Left lobe of liver (tissue), 2 donors: ENCODE data around the gene NXN. TPM values are rescaled to one million over a fixed set of nuclear protein-coding genes. Genes with fewer than 3 reads are reported as not detected.
"Not testable (repeated sequence)": the region's sequence is repeated elsewhere in the genome, so short reads cannot be mapped to it uniquely, and the experiment has no call there.

ENCODE experiments used
- ATAC-seq: fragments of 200-7000 bp; cut with Tn5 transposase; one replicate; pipeline ENCODE4 v1.9.1; 2020; ENCODE audit warnings: mild to moderate bottlenecking, moderate library complexity
- DNase-seq: peaks from one replicate; pipeline ENCODE4 v3.0.0-alpha.2; 2020; ENCODE audit warnings: low spot score
- total RNA-seq: library from RNA; stranded (reverse); gene quantifications from one replicate; pipeline ENCODE4 v1.2.1, GENCODE V29; 2021
- donor health status: DM: no; HTN: no; CAD: no; lungs with moderate emphysema.
- donor health status: DM: no; HTN: yes; CAD: no.

NXN gene
- total RNA-seq, 1 donor from 2014 or later: 8.1 TPM

- ATAC-seq (peak; percentile 29), DNase-seq (no peak)
Observed at GRCh38 chr17:896953-897661, 82.5 kb downstream of the NXN start.

- DNase-seq: no peak
- ATAC-seq: no peak
Observed at GRCh38 chr17:896454-896853, 83.1 kb downstream of the NXN start.

GRCh38 chr17:892958-893357 lies 86.6 kb downstream of the NXN start:
- no peak for DNase-seq
- ATAC-seq: no peak

GRCh38 chr17:888998-889441 lies 90.6 kb downstream of the NXN start:
- ATAC-seq: no peak

DNA sequence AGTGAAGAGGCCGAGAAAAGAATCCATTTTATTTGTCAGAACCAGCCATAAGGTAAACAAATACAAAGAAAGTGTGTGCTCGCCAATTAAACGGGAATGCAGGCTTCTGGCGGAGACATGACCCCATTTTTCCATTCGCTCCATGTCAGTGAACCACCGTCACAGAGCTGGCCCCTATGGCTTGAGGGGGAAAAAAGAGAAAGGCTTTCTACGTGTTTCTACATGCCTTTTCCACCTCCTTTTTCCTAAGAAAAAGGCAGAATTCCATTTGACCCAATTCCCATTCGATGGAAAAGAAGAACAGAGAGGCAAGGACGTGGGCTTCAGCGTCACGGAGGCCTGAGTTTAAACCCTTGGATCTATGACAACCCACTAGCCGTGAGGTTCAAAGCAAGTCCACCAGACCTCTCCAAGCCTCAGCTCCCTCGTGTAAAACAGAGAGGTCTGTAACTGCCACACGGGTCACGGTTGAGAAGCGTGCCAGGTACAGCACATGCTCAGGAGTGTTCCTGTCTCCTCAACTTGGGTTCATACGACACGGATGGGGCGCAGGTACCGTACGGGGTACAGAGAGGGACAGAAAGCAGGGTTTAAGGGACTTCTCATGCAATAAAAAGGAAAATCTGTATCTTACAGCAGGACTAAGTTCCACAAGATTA lies 91.9 kb downstream of the NXN start:
- ATAC-seq (no peak), DNase-seq (no peak)

More at GRCh38 chr17:888998-889441, 90.6 kb downstream of the NXN start:
- DNase-seq: no peak

GRCh38 chr17:885971-886571 lies 93.5 kb downstream of the NXN start:
- ATAC-seq: peak; percentile 70
- peak; percentile 76 for DNase-seq

DNA sequence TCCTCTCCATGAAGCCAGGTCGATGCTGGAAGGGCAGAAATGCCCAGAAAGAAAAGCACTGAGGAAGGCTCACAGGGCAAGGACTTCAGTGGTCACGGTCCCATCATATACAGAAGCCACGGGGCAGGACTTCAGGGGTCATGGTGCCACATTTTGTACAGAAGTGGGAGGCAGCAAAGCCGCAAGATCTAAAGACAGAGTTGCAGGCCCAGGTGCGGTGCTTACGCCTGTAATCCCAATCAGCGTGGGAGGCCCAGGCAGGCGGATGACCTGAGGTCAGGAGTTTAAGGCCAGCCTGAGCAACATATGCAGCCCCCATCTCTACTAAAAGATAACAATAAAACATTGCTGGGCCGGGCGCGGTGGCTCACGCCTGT lies 96.0 kb downstream of the NXN start:
- no peak for DNase-seq
- no peak for ATAC-seq

- ATAC-seq (peak; percentile 74), DNase-seq (peak; percentile 78)
Observed at GRCh38 chr17:882827-883585, 96.6 kb downstream of the NXN start.

GRCh38 chr17:881778-882177 lies 97.8 kb downstream of the NXN start:
- no peak for ATAC-seq
- DNase-seq: no peak

DNA sequence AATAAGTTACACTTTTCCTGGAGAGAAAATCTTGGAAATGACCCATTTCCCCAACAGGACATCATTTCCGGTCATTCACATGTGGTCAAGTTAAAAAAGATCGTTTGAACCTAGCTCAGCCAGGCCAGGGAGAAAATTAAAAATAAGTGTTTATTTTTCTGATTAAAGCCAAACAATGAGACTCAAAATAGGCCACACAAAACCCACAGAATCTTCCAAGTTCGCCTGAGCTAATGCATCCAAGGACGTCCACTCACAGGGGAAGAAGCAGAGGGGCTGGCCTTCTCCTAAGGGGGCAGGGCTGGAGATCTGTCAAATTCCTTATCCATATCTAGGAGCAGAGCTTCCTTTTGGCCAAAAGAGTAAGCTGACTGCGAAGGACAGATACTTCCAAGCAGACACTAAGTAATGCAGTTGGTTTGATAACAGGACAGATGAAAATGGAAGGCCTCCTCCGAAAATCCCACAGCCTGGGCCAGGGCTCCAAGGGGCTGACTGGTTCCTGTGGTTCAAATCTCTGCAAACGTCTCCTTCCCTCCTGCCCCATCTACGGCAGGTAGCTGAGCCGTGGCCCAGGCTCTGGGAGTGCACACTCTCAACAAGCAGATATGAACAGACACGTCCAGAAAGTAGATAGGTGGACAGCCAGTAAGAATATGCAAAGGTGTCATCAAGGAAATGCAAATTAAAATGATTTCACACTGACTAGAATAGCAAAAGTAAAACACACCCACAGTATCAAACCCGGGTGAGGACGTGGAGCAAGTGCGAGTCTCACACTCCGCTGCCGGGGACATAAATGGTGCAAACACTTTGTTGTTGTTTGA lies 98.9 kb downstream of the NXN start:
- ATAC-seq (peak; percentile 8), DNase-seq (no peak)

DNA sequence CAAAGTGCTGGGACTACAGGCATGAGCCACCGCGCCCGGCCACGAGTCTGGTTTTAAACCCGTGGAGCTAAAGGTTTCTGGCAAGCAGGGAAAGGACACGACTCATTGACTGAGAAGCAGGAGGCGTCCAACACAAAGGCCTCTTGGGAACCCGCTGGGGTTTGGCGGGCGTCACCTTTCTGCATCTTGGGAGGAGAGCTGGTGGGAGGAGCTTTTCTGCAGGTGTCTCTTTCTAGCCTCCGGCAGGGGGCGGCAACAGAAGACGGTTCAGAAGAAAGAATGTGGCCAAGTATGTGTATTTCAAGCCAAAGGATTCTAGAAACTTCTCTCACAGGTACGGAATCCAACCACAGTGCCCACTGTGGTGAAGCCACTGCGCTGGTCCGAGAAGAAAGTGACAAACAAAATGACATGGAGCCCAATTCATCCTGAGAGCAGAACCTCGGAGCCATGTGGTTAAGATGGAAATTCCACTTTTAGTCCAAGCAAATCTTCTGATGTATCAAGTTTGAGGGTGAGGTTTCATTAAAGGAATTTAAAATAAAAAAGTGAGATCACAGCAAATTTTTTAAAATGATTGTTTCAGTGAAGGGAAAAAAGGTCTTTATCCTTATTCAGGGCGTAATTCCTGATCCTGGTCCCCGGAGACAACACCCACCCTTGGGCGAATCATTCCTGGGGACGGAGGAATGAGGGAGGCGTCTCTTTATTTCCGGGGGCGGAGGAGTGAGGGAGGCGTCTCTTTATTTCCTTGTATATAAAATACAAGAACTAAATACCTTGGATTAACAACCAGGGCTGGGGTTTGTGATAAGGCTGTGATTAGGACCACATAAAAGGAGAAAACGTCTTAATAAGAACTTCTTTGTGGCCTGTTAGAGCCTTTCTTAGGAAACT lies 99.8 kb downstream of the NXN start:
- ATAC-seq (peak; percentile 73), DNase-seq (peak; percentile 73)

DNA sequence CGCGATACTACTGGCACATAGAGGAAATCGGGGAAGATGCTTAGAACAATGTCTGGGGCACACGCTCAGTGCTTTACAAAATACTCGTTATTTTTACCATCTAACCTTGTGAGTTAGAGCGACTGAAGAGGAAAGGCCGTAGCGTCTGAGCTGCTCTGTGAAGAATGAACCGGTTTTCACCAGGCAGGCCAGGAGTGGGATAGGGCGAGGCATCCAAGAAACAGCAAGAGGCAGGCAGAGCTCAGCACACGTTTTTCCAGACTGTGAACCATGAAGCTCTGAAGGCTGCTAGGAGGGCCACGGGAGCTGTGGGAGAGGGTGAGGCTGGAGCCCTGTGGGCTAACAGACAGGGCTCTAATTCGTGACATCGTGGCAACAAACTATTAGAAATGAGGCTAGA lies 101.9 kb downstream of the NXN start:
- DNase-seq (no peak), ATAC-seq (no peak)

- ATAC-seq: no peak
- DNase-seq: no peak
Observed at GRCh38 chr17:876272-876671, 103.3 kb downstream of the NXN start.

DNA sequence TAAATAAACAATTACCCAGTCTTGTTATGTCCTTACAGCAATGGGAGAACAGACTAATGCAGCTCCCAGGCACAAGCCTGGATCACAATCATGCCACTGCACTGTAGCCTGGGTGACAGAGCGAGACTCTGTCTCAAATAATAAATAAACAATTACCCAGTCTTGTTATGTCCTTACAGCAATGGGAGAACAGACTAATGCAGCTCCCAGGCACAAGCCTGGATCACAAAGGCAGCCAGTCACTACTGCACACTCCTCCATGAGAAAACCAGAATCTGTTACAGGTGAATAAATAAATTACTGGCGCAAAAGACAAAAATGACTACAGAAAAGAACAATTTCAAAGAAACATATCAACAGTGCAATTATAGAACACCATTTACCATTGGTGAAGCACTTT lies 105.0 kb downstream of the NXN start:
- not testable (repeated sequence) for ATAC-seq, DNase-seq

DNA sequence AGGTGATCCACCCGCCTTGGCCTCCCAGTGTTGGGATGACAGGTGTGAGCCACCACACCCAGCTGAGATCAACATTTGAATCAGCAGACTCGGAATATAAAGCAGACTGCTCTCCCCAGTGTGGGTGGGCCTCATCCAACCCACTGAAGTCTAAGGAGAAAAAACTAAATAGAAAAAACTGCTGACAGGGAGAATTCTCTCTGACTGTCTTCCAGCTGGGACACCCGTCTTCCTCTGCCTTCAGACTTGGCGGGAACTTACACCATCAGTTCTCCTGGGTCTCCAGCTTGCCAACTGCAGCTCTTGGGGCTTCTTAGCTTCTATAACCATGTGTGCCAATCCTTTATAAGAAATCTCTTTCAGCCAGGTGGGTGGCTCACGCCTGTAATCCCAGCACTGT lies 106.7 kb downstream of the NXN start:
- ATAC-seq (no peak), DNase-seq (no peak)

- no peak for DNase-seq
- no peak for ATAC-seq
Observed at GRCh38 chr17:871751-872519, 107.6 kb downstream of the NXN start.

DNA sequence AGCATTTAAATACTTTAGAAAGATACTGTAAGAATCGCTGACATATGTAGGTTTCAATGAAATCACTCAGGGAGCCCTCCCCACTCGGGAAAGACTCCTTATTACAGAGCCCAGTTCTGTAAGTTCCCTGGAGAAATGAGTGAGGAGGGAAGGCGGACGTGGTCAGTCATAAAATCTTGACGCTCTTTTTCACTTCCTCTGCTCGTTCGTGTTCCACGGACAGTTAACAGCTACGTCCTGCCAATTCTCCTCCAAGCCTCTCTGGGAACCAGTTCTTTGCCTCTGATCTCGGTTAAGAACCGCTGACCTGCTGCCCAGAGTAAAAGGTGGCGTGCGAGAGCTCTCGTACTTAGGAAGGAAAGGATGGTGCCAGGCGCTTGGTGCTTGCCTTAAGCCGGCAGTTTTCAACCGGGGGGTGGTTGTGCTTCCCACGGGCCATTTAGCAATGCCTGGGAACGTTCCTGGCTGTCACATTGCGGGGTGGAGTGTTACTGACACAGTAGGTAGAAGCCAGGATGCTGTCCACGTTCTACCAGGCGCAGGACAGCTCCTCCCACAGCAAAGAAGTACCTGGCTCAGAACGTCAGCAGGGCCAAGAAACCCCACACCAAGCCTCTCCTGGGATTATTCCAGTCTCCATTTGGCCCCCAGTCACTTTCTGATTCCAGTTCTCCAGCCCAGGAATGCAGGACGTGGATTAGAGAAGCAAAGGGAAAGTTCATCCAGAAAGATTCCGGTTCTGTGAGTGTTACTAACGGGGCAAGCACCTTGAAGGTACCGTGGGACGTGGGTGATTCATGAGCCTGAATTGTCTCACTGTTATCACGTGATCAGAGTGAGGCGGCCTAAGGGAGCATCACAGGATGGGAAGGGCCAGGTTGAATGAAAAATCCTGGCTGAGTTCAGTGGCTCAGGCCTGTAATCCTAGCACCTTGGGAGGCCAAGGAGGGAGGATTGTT lies 109.7 kb downstream of the NXN start:
- no peak for DNase-seq
- no peak for ATAC-seq

- DNase-seq (no peak), ATAC-seq (peak; percentile 33)
Observed at GRCh38 chr17:869086-869485, 110.5 kb downstream of the NXN start.
